Measurements from ENCODE around the gene DSN1.
"Not testable (repeated sequence)": the region's sequence is repeated elsewhere in the genome, so short reads cannot be mapped to it uniquely, and the experiment has no call there.

DSN1 gene, protein sequence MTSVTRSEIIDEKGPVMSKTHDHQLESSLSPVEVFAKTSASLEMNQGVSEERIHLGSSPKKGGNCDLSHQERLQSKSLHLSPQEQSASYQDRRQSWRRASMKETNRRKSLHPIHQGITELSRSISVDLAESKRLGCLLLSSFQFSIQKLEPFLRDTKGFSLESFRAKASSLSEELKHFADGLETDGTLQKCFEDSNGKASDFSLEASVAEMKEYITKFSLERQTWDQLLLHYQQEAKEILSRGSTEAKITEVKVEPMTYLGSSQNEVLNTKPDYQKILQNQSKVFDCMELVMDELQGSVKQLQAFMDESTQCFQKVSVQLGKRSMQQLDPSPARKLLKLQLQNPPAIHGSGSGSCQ

DNA sequence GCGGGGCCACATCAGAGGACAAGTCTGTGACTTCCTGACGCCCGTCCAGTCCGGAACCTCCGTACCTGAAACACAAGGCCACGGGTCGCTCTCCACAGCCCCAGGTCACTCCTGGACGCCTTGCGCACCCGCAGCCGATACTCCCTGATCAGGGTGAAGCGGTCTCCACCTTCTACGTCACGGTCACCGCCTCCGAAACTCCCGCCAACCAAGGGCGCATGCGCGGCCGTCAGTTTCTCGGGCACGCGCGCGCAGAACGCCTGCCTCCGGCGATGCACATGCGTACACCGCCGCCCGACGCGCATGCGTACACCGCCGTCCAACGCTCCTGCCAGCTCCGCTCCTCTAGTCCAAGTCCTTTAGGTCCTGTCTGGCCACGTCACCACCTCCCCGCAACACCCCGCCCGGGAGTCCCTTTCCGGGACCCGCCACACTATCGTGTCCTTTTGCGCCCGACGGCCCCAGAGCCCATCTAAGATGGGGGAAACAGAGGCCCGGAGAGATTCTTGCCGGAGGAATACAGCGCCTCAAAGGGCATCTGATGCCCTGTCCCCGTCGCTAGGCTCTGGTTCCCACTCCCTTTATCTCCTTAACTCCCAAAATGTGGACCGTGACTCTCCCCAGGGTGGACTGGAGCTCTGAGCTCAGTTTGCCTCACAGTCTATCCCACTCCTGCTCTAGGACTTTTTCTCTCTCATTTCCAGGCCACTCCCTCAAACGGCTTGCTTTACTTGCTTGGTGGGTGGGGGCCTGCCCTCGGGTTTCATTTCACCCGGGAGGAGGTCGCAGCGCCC is at the start of gene DSN1:
Gene DSN1 (minus strand): TSS at position 167 of the 794 bp plus-strand sequence. CDS start 2,305 bp downstream, outside the sequence.
- DNase-seq (ENCODE audit: low read depth) = peak; percentile 97

DNA sequence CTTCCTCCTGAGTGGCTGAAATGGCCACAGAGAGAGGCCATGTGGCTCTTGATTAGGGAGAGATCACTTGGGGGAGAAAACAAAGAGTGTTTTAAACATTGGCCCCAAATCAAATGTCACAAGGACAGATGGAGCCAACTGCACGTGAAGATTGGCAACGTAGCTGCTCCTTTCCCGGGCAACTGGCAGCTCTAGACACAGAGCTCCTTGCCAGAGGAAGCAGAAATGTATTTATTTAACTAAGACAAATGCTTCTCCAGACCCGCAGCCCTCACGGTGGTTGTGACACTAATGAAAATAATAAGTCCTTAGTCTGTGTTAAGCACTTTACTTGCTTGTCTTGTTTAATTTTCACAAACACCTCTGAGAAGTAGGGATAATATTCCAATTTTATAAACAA is 49.6 kb upstream of the DSN1 start:
- no peak for DNase-seq (ENCODE audit: low read depth)

DNA sequence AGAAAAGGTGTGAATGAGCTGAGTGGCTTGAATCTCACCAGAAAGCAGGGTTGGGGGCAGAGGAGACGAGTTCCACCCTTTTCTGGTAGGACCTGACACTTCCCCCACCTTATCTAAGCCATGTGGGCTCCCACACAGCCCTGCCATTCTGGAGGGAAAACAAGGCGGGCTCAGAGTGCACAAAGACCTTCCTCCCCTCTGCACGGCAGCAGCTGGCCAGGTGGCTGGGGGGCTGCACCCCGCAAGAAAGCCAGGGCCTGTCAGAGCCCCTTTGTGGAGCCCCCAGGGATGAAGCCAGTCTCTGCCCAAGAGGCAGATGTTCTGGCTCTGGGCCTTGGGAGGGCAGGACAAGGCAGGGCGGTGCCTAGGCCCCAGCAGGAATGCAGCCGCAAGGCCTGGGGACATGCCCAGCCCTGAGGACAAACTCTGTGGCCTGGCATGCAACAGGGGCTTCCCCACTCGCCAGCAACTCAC is 48.4 kb upstream of the DSN1 start:
- DNase-seq (ENCODE audit: low read depth) = no peak

DNA sequence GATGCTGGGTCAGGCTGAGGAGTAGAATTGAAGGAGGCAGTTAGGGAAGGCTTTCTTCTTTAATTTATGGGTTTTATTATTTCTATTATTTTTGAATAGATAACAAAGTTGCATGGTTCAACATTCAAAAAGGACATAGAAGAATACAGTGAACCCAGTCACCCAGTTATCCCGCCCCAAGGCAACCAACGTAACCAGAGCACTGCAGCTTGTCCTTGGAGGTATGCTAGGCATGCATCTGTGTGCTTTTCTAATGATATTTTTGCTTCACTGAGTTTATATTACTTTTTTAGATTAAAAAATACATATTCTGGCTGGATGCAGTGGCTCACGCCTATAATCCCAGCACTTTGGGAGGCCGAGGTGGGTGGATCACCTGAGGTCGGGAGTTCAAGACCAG is 47.4 kb upstream of the DSN1 start:
- no peak for DNase-seq (ENCODE audit: low read depth)

DNA sequence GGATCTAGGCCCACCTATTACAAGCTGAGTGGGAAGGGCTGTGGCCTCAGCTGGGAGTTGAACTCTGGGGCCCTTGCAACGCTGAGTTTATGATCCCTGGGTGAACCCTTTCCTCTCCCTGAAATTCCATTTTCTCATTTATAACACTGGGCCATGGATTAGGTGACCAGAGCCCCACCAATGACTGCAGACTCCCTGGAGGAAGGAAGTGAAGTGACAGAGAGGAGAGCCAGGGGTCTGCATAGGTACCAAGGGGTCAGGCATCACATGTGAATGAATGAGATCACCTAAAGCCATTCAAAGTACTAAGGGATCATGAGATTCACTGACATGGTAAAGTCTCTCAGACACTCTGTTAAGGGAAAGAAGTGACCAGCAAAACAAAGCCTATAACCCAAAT is 46.5 kb upstream of the DSN1 start:
- DNase-seq (ENCODE audit: low read depth) = no peak

DNA sequence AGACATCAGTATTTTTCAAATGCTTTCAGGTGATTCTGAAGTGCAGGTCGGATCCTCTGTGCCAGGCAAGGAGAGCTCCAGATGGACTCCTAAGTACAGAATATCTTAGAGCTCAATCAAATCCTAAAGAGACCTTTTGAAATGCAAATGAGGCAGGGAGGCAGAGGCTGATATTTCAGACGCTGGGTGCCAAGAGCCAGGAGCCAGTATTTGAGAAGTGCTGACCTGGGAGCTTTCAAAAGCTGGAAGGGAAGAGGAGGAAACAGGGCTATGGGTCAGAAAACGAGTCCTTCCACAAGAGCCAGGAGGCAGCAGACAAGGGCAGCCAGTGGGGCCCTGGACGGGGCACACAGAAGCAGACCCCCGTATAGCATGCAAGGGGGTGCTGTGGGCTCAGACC is 46.1 kb upstream of the DSN1 start:
- no peak for DNase-seq (ENCODE audit: low read depth)

DNA sequence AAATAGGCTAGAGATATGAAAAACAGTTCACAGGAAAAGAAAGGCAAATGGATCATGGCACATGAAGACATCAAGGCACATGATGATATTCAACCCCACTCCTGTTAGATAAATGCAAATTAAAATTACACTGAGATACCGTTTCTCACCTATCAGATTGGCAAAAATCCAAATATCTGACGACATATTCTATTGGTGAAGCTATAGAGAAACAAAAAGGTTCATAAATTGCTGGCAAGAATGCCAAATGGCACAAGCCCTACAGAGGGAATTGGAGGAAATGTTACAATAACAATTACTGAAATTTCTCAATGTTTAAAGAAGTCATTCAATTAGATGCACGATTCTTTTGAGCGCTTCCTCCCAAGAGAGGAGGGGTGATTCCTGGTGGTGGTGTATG is 45.3 kb upstream of the DSN1 start:
- no peak for DNase-seq (ENCODE audit: low read depth)

DNA sequence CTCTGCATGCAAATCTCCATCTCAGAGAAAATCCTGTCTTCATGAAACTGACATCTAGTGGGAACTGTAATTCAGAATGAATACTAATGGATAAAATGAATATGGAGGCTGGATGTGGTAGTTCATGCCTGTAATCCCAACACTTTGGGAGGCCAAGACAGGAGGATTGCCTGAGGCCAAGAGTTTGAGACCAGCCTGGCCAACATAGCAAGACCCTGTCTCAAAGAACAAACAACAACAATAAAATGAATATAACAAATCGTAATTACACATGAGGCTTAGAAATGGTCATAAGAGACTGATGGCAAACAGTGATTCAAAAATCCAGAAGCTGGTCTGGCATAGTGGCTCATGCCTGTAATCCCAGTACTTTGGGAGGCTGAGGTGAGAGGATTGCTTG is 44.6 kb upstream of the DSN1 start:
- DNase-seq (ENCODE audit: low read depth) = no peak

DNA sequence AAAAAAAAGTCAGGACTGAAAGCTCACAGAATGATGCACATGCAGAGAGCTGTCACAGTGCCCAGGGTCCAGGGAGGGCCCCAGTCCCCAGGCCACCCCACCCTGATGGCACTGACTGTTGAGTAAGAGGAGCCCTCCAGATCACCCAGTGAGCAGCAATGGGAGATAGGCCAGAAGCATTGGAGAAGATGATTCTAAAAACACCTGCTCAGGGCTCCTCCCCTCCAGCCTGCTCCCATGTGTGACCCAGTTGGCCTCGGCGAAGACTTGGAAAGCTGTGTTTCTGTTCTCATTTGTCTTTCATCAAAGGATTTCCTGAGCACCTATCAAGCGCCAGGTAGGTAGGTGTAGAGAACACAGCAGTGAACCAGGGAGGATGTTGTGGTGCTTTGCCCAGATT is 43.9 kb upstream of the DSN1 start:
- no peak for DNase-seq (ENCODE audit: low read depth)

DNA sequence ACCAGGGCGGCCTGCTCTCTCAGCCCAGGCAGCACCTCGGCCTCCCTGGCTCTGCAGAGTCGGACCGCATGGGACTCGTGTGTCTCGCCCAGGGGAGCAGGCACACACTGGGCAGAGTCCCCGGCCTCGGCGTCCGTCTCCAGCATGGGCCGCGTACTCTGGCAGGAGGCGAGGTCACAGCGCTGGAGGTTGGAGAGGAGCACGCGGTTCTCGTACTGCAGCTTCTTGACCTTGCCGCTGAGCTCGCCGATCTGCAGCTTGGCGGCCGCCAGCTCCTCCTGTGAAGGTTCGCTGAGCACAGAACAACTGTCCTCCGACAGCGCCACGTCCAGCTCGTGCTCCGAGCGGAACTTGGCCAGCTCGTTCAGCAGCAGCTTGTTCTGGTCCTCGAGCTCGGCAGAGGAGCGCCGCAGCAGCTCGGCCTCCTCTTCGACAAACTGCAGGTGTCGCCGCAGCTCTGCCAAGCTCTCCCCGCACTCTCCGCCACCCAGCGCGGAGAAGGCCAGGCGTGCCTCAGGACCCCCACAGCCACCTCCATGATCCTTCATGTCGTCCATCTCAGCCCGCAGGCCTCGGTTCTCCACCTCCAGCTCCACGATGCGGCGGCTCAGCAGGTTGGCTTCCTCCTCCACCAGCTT is 42.0 kb upstream of the DSN1 start:
- no peak for DNase-seq (ENCODE audit: low read depth)

DNA sequence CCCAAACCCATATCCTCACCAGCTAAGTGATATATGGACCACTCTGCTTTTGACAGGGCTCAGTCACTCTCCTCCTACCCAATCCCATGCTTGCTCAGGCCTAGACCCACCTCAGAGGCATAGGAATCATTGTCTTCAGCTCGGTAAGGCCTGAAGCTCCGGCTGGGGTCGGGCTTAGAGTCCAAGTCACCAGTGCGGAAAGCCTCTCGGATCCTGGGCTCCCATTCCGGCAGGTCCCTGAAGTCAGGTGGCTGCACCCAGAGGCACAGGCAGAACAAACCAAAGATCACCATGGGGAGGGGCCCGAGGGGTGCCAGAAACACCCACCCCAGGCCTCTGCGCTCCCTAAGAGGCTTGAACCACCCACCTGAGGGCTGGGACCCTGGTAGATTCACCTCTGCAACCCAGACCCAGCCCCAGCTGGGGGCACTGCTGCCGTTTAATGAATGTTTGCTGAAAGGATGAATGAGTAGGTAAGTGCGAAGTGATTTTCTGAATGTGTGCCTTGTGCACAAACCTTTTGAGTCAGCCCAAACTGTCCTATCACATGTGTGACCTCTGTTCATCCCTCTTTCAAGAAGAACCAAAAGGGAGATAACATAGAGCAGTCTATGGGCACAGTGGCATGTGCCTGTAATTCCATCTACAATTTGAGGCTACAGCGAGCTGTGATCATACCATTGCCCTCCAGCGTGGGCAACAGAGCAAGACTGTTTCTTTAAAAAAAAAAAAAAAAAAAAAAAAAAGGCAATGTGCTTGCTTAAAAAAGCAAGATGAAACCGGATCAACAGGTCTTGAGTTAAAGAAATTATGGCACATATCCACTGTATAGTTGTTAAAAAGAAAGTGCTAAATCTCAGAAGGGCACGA is 39.3 kb upstream of the DSN1 start:
- DNase-seq (ENCODE audit: low read depth) = no peak

DNA sequence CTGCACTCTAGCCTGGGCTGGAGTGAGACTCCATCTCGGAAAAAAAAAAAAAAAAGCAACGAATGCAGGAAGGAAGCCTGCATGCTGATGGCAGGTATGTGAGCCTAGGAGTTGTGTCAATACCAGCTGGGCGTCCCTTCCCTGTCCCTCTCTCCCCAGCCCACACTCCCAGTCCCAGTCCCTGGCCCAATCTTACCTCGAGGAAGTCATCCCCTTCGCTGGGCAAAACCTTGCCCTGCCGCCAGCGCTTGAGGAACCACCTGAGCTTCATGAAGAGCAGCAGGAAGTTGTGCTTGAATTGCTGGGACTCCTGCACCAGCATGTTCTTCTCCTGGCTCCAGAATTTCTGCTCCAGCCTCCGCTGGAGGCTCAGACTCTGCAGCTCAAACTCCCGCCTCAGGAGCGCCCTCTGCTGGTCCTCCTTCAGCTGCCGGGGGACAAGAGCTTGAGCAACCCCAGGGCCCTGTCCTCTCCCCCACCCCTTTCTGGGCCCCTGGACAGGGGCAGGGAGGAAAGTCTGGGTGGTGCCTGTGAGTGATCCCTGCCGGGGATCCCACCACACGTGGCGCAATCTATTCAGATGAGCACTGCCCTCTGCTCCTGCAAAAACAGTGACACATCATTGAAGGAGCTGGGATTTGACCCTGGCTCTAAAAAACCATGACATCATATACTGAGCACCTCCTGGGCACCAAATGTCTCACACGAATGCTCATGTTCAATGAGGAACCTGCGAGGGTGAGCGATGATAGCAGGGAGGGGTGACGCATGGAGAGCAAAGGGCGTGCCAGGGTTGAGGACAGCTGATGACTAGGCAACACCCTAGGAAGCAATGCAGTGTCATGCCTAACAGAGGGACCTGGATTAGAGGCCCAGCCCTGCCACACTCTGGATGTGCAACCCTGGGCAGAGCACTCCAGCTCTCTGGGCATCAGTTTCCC is 35.0 kb upstream of the DSN1 start:
- DNase-seq (ENCODE audit: low read depth) = peak; percentile 30

DNA sequence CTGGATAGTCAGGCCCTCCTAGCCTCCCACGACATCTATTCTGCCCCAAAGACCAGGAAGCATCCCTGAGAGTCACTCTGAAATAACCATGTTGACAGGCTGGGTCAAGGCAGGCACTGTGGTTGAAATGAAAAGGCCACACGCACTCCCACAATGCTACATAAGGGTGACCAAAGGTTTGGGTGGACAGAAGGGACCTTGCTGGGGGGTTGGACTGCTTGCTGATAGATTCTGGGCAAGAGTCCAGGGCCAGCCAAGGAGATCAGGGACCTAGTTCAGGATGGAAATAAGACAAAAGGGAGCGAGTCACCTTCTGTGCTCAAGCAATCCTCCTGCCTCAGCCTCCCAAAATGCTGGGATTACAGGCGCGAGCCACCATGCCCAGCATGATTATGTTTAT is 32.5 kb upstream of the DSN1 start:
- DNase-seq (ENCODE audit: low read depth) = no peak

DNA sequence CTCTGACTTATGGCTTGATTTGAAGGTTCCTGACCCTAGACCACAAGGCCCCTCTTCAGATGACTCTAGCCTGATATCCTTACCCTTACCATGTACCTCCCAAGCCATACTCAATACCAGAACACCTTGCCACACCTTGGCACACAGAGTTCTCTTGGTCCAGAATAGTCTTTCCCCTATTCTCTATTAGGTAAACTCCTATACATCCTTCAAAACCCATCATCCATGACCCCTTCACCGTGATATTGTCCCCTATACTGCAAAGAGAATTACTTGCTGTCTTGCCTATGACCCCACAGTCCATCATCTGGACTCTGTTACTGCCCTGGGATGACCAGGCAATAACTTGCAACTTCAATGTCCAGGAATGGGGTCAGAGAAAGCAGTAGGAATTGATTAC is 31.8 kb upstream of the DSN1 start:
- DNase-seq (ENCODE audit: low read depth) = no peak

DNA sequence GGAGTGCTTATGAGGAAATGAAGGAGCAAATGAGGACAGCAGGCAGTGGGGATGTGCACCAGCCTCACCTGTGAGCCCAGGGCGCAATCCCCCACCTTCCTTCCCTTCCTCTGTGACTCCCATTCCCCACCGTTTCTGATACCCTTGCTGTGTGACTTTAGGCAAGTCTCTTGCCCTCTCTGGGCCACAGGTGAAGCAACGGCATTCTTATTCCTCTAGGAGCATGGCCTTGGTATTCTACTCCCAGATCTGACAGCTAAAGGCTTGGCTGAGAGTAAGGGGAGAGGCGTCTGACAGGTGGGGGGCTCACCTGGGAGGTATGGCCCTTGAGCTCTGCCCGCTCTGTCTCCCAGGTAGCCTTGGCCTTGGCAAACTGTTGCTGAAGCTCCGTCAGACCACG is 30.9 kb upstream of the DSN1 start:
- no peak for DNase-seq (ENCODE audit: low read depth)

DNA sequence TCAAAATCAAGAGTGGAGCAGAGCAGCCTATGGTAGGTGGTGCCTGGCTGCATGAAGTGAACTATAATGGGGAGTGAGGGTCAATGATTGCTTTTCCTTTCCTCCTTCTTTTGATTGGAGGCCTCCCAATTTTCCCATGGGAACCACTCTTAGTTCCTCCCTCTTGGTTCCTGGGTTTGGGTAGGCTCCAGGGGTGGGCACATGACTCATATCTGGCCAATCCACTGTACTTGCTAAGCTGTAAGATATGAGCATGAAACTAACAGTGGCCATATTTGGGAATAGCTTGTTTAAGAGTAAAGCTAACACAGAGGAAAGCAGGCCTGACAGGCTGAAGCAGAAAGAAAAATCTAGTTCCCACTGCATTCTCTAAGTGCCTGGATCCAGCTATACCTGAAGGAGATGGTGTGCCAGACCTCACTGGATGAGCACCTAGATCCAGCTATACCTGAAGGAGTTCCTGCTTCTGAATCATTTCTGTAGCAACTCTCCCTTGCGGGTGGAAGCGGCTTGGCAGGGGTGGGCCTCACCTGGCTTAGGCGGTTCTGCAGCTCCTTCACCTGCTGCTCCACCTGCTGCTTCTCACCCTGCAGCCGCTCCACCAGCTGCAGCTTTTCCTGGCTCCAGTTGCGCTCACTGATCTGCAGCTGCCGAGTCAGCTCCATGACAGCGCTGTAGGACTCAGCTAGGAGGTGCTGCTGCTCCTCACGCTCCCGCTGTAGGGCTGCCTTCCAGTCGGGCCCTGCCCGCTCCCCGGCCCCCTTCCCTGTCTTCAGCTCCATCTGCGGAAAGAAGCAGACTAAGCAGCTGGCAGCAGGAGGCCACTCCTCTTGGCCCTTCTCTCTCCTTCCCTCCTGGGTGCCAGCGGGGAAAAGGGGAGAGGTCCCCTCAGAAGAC is 29.0 kb upstream of the DSN1 start:
- no peak for DNase-seq (ENCODE audit: low read depth)

DNA sequence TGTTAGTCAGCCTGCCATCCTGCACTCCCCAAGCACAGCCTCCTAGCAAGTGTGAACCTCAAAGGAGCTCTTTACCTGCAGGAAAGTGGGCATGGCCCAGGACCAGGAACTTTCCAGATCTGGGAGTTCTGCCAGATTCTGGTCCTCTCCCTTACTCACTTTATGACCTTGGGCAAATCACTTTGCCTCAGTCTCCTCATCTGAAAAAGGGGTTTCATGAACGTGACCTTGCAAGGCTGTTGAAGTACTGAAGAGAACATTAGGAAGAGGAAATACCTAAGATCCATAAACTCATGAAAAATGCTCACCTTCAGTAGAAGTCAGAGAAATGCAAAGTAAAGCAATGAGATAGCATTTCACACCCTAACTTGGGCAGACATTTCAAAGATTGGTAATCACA is 26.8 kb upstream of the DSN1 start:
- DNase-seq (ENCODE audit: low read depth) = no peak

DNA sequence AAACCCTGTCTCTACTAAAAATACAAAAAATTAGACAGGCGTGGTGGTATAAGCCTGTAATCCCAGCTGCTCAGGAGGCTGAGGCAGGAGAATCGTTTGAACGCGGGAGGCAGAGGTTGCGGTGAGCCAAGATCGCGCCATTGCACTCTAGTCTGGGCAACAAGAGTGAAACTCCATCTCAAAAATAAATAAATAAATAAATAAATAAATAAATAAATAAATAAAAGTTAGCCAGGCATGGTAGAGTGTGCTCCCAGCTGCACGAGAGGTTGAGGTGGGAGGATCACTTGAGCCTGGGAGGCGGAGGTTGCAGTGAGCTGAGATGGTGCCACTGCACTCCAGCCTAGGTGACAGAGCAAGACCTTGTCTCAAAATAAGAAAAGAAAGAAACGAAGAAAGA is 25.8 kb upstream of the DSN1 start:
- not testable (repeated sequence) for DNase-seq (ENCODE audit: low read depth)

DNA sequence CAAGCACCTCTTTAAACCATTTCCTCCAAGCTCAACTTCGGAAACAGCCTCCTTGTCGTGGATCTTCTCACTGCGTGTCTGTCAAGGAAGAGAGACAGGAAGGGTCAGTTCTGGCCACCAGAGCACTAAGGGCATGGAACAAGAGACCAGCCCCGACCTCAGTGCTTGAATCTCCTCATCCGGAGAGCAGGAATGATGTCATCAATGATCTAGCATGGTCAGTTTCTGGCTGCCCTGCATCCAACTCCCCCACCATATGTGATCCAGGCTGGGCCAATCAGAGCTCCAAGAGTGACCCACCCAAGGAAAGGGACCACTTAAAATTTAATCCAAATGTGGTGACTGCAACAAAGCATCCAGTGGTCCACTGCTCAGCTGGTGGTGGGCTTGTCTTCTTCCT is 23.3 kb upstream of the DSN1 start:
- DNase-seq (ENCODE audit: low read depth) = no peak

DNA sequence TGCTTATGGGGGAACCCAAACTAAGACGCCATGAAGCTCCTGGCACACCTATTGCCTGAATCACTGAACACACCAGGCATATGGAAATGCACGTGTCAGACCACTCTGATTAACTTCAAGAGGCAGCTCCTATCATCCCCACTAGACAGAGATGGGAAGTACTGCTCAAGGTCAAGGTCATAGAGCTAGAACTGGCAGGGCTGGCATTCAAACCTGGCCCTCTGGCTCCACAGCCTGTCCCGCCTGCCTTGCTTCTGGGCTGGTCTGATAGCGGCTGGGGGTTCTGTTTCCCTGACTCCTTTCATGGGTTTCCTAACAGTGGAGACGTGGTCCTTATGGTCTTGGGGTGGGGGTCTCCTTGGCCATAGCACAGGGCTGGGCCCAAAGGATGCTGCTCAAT is 22.6 kb upstream of the DSN1 start:
- no peak for DNase-seq (ENCODE audit: low read depth)
